Muscle of arm (tissue), 12 donors: ENCODE data around the gene PPP2R5C. TPM values are rescaled to one million over a fixed set of nuclear protein-coding genes. Genes with fewer than 3 reads are reported as not detected.
"Not testable (repeated sequence)": the region's sequence is repeated elsewhere in the genome, so short reads cannot be mapped to it uniquely, and the experiment has no call there.

Experiments used
- DNase-seq: peaks from one replicate; pipeline ENCODE4 v3.0.0-alpha.2; 2013
- polyA plus RNA-seq, 12 donors: library from polyadenylated mRNA; unstranded; fragments of 120-200 nt; gene quantifications; one replicate each; pipeline ENCODE4 v1.2.1, GENCODE V29; 2013; ENCODE audit not compliant: insufficient read length in 12 of 12

The PPP2R5C gene
- polyA plus RNA-seq, 12 donors, result 59.5 to 103 (median 74.5) TPM; not detected in 1

GRCh38 chr14:101964297-101965180 lies 203.0 kb downstream of the PPP2R5C start, which contains the start of gene DYNC1H1:
Gene DYNC1H1, plus strand, starts transcription at chr14:101964573. Its CDS starts 119 bp downstream, at chr14:101964692.
- DNase-seq, result peak; percentile 93

GRCh38 chr14:101965181-101965544 lies 203.7 kb downstream of the PPP2R5C start:
- DNase-seq, result peak; percentile 72

- no peak for DNase-seq
Observed at GRCh38 chr14:101965770-101966722, 204.5 kb downstream of the PPP2R5C start.

GRCh38 chr14:101966742-101967141 lies 205.2 kb downstream of the PPP2R5C start:
- no peak for DNase-seq

GRCh38 chr14:101968186-101968585 lies 206.7 kb downstream of the PPP2R5C start:
- no peak for DNase-seq

- DNase-seq, result no peak
Observed at GRCh38 chr14:101969481-101969880, 208.0 kb downstream of the PPP2R5C start.

GRCh38 chr14:101970830-101971400 lies 209.4 kb downstream of the PPP2R5C start:
- no peak for DNase-seq

- DNase-seq, result not testable (repeated sequence)
Observed at GRCh38 chr14:101971458-101971857, 209.9 kb downstream of the PPP2R5C start.

- peak; percentile 88 for DNase-seq
Observed at GRCh38 chr14:101972126-101972866, 210.8 kb downstream of the PPP2R5C start.

- no peak for DNase-seq
Observed at GRCh38 chr14:101973356-101973755, 211.8 kb downstream of the PPP2R5C start.

- DNase-seq, result no peak
Observed at GRCh38 chr14:101975231-101975630, 213.7 kb downstream of the PPP2R5C start.

Other genes with a start within 250 kb of the PPP2R5C start
- gene DIO3, start 200.2 kb upstream of the PPP2R5C start, polyA plus RNA-seq, result 1 to 10 TPM in 11 of 12 donors, not detected in 1; 1.3 to 6.8 (median 4.3) TPM
- 100 to 1,000 TPM in 11 of 12 donors, not detected in 1; 256 to 329 (median 278) TPM for gene DYNC1H1, start 202.9 kb downstream of the PPP2R5C start, polyA plus RNA-seq